ENCODE results near the gene NGEF. TPM values are rescaled to one million over a fixed set of nuclear protein-coding genes. Genes with fewer than 3 reads are reported as not detected.

The NGEF gene
- polyA plus RNA-seq, 1 of the 3 experiments (the other 2 are of a cell fraction), result 1.4 TPM

GRCh38 chr2:233011702-233012131, 1.3 kb downstream of the NGEF start:
- Histone ChIP-seq H3K4me3 (ENCODE audit: low read depth in 2 of 2, low read length in 1 of 2) (no peak overlapping the region), H3K4me2 (no peak overlapping the region), H3K9me2 (no peaks in the 10 kb centered on the region), H3F3A (replicated peaks; ENCODE audit: insufficient read depth) (no peaks in the 10 kb centered on the region), H3K9me3 (no peaks in the 10 kb centered on the region), H3K79me2 (ENCODE audit: insufficient read depth) (no peaks in the 10 kb centered on the region), H3K4me1 (ENCODE audit: control insufficient read depth in 1 of 2, insufficient read depth in 2 of 2, low read depth in 1 of 2, low read length in 1 of 2) (no peaks in the 10 kb centered on the region), H2AFZ (ENCODE audit: low read depth) (no peak overlapping the region), H3K27me3 (ENCODE audit: insufficient read depth) (no peaks in the 10 kb centered on the region), H3K9ac (no peak overlapping the region), H3K27ac (ENCODE audit: low read depth in 2 of 2, low read length in 1 of 2) (no peak overlapping the region), H3K36me3 (replicated peaks in 1 of 2; ENCODE audit: control insufficient read depth in 1 of 2, insufficient read depth in 2 of 2, low read length in 1 of 2) (no peaks in the 10 kb centered on the region), H4K20me1 (ENCODE audit: insufficient read depth) (no peaks in the 10 kb centered on the region)
- no peak for DNase-seq
- CTCF ChIA-PET, result interaction anchor here (0.8 to 1.2 kb wide), 4 partner anchors 9 to 43 kb away, joined by 3 to 4 read pairs (median 3); no protein-coding TSS in a partner anchor
- WGBS (ENCODE audit: low lambda C conversion rate), result 100% methylated on average over 1 of the region's 1 CpG
- no peak for TF ChIP-seq ZBTB33 (IDR thresholded peaks at IDR 0.05; ENCODE audit: borderline replicate concordance, low read depth)
- no peak for TF ChIP-seq NRF1 (IDR thresholded peaks at IDR 0.05; ENCODE audit: low read depth, low read length)
- no peak for TF ChIP-seq JUND (IDR thresholded peaks at IDR 0.05)
- no peak for TF ChIP-seq TAF1 (IDR thresholded peaks at IDR 0.05; ENCODE audit: borderline replicate concordance, low read depth, low read length)
- no peak for TF ChIP-seq RXRA (IDR thresholded peaks at IDR 0.05; ENCODE audit: borderline replicate concordance, low read depth)
- POLR2A ChIA-PET, result no interaction called here

GRCh38 chr2:233011268-233011650, 1.8 kb downstream of the NGEF start:
- POLR2A ChIA-PET, result no interaction called here
- no peak overlapping the region for H3K4me3 ChIP-seq (ENCODE audit: low read depth in 2 of 2, low read length in 1 of 2)
- 74% methylated on average over 6 of the region's 6 CpGs for WGBS (ENCODE audit: low lambda C conversion rate)

More at GRCh38 chr2:233011268-233011650, 1.8 kb downstream of the NGEF start:
- DNase-seq, result no peak
- Histone ChIP-seq H3K79me2 (ENCODE audit: insufficient read depth) (no peaks in the 10 kb centered on the region), H3K9me2 (no peaks in the 10 kb centered on the region), H3K9ac (no peak overlapping the region), H3K4me1 (ENCODE audit: control insufficient read depth in 1 of 2, insufficient read depth in 2 of 2, low read depth in 1 of 2, low read length in 1 of 2) (no peaks in the 10 kb centered on the region), H3K36me3 (replicated peaks in 1 of 2; ENCODE audit: control insufficient read depth in 1 of 2, insufficient read depth in 2 of 2, low read length in 1 of 2) (no peaks in the 10 kb centered on the region), H4K20me1 (ENCODE audit: insufficient read depth) (no peaks in the 10 kb centered on the region), H3F3A (replicated peaks; ENCODE audit: insufficient read depth) (no peaks in the 10 kb centered on the region), H3K27me3 (ENCODE audit: insufficient read depth) (no peaks in the 10 kb centered on the region), H2AFZ (ENCODE audit: low read depth) (no peak overlapping the region), H3K9me3 (no peaks in the 10 kb centered on the region), H3K4me2 (no peak overlapping the region), H3K27ac (ENCODE audit: low read depth in 2 of 2, low read length in 1 of 2) (no peak overlapping the region)
- CTCF ChIA-PET, result interaction anchor here (1.0 to 1.2 kb wide), 3 partner anchors 10 to 30 kb away, joined by 3 to 4 read pairs (median 3); no protein-coding TSS in a partner anchor
- no peak for TF ChIP-seq RAD21 (IDR thresholded peaks at IDR 0.05; ENCODE audit: low read length)
- TF ChIP-seq GATA2 (CRISPR knock-in tag; IDR thresholded peaks at IDR 0.05), result no peak
- TF ChIP-seq CTCF (IDR thresholded peaks at IDR 0.05), result no peak
- TF ChIP-seq JUND (IDR thresholded peaks at IDR 0.05), result no peak
- no peak for TF ChIP-seq IRF3 (IDR thresholded peaks at IDR 0.05; ENCODE audit: low read depth, low read length)
- no peak for TF ChIP-seq TCF12 (IDR thresholded peaks at IDR 0.05)
- TF ChIP-seq PBX3 (IDR thresholded peaks at IDR 0.05), result no peak
- no peak for TF ChIP-seq NFIC (IDR thresholded peaks at IDR 0.05; ENCODE audit: borderline replicate concordance)
- no peak for TF ChIP-seq YY1 (IDR thresholded peaks at IDR 0.05; ENCODE audit: low read depth)
- no peak for TF ChIP-seq FOXJ3 (CRISPR knock-in tag; IDR thresholded peaks at IDR 0.05)
- no peak for TF ChIP-seq GABPA (IDR thresholded peaks at IDR 0.05; ENCODE audit: low read depth)
- TF ChIP-seq RFX5 (IDR thresholded peaks at IDR 0.05; ENCODE audit: low read length), result no peak
- TF ChIP-seq MXI1 (IDR thresholded peaks at IDR 0.05; ENCODE audit: low read depth, low read length), result no peak
- TF ChIP-seq CHD2 (IDR thresholded peaks at IDR 0.05; ENCODE audit: low read length, partially characterized antibody), result no peak
